ENCODE results near the gene CAMK1D. TPM values are rescaled to one million over a fixed set of nuclear protein-coding genes. Genes with fewer than 3 reads are reported as not detected.

The CAMK1D gene
- total RNA-seq, 1 experiment from 2014 or later = 10.2 TPM

- no peak for DNase-seq (ENCODE audit: low spot score)
- no peak for ATAC-seq
- CTCF ChIA-PET = interaction anchor here (1.5 kb wide), 1 partner anchor 100 kb away, joined by 5 read pairs; no protein-coding TSS in a partner anchor
- H3K27me3 Mint-ChIP-seq (ENCODE audit: low read depth) = no peaks in the 10 kb centered on the region
- H3K9me3 Mint-ChIP-seq = 0 out of 2 replicates have a peak, but pooled peaks cover under 1% of the 10 kb centered on the region
- H3K36me3 Mint-ChIP-seq = no peaks in the 10 kb centered on the region
- no peaks in the 10 kb centered on the region for H3K4me1 Mint-ChIP-seq
- POLR2A ChIA-PET = no interaction called here
- no peak overlapping the region for H3K4me3 Mint-ChIP-seq
- no peak for TF ChIP-seq ATF2 (CRISPR knock-in tag; IDR thresholded peaks at IDR 0.05; ENCODE audit: borderline replicate concordance, low read depth)
- TF ChIP-seq HMGA2 (CRISPR knock-in tag; IDR thresholded peaks at IDR 0.05) = no peak
- no peak for TF ChIP-seq TCF7 (CRISPR knock-in tag; IDR thresholded peaks at IDR 0.05; ENCODE audit: low read depth)
- TF ChIP-seq ZSCAN18 (CRISPR knock-in tag; IDR thresholded peaks at IDR 0.05) = no peak
- no peak for TF ChIP-seq SP1 (CRISPR knock-in tag; conservative IDR thresholded peaks at IDR 0.05)
- H3K27ac Mint-ChIP-seq = no peak overlapping the region; the same call in 1 of the 2 replicates
Measured at GRCh38 chr10:12556039-12556438, 206.7 kb downstream of the CAMK1D start.

GRCh38 chr10:12559578-12560178 is 210.3 kb downstream of the CAMK1D start:
- no peaks in the 10 kb centered on the region for H3K4me1 Mint-ChIP-seq
- DNase-seq (ENCODE audit: low spot score) (no peak), ATAC-seq (peak; percentile 32; the same call in 1 of the 2 replicates)
- H3K27me3 Mint-ChIP-seq (ENCODE audit: low read depth) = no peaks in the 10 kb centered on the region; the same call in 1 of the 2 replicates
- no peak overlapping the region for H3K4me3 Mint-ChIP-seq
- ChIA-PET CTCF (interaction anchor here (0.7 kb wide), 1 partner anchor 126 kb away, joined by 3 read pairs; no protein-coding TSS in a partner anchor), POLR2A (no interaction called here)
- TF ChIP-seq TCF7 (CRISPR knock-in tag; IDR thresholded peaks at IDR 0.05; ENCODE audit: low read depth) (no peak), CDX4 (CRISPR knock-in tag; IDR thresholded peaks at IDR 0.05; ENCODE audit: borderline replicate concordance) (no peak), NFE2L1 (CRISPR knock-in tag; IDR thresholded peaks at IDR 0.05) (no peak), HMGXB4 (CRISPR knock-in tag; IDR thresholded peaks at IDR 0.05) (no peak), ZNF416 (CRISPR knock-in tag; IDR thresholded peaks at IDR 0.05) (no peak), SOX15 (CRISPR knock-in tag; IDR thresholded peaks at IDR 0.05) (no peak), FOXJ3 (CRISPR knock-in tag; IDR thresholded peaks at IDR 0.05; ENCODE audit: borderline replicate concordance) (no peak)
- no peak overlapping the region for H3K27ac Mint-ChIP-seq
- no peaks in the 10 kb centered on the region for H3K9me3 Mint-ChIP-seq
- no peaks in the 10 kb centered on the region for H3K36me3 Mint-ChIP-seq

- DNase-seq (ENCODE audit: low spot score) (no peak), ATAC-seq (no peak)
- Mint-ChIP-seq H3K4me3 (no peak overlapping the region), H3K27me3 (ENCODE audit: low read depth) (no peaks in the 10 kb centered on the region; the same call in 1 of the 2 replicates), H3K9me3 (no peaks in the 10 kb centered on the region), H3K36me3 (no peaks in the 10 kb centered on the region), H3K27ac (no peak overlapping the region), H3K4me1 (no peaks in the 10 kb centered on the region)
- CTCF ChIA-PET = interaction anchor here (1.0 to 1.5 kb wide), 2 partner anchors 12 to 95 kb away, joined by 3 to 4 read pairs; no protein-coding TSS in a partner anchor
- POLR2A ChIA-PET = no interaction called here
- TF ChIP-seq ZNF512 (CRISPR knock-in tag; IDR thresholded peaks at IDR 0.05; ENCODE audit: borderline replicate concordance) = no peak
- no peak for TF ChIP-seq JAZF1 (CRISPR knock-in tag; IDR thresholded peaks at IDR 0.05)
- TF ChIP-seq ATF1 (CRISPR knock-in tag; IDR thresholded peaks at IDR 0.05) = no peak
- no peak for TF ChIP-seq MAX (CRISPR knock-in tag; IDR thresholded peaks at IDR 0.05)
- no peak for TF ChIP-seq USF2 (CRISPR knock-in tag; IDR thresholded peaks at IDR 0.05)
- TF ChIP-seq ETV6 (CRISPR knock-in tag; IDR thresholded peaks at IDR 0.05) = no peak
- no peak for TF ChIP-seq IRF1 (CRISPR knock-in tag; IDR thresholded peaks at IDR 0.05)
- TF ChIP-seq RORB (CRISPR knock-in tag; IDR thresholded peaks at IDR 0.05) = no peak
- TF ChIP-seq JUN (CRISPR knock-in tag; IDR thresholded peaks at IDR 0.05) = no peak
- TF ChIP-seq TEAD1 (CRISPR knock-in tag; IDR thresholded peaks at IDR 0.05) = no peak
- no peak for TF ChIP-seq FOXP1 (CRISPR knock-in tag; IDR thresholded peaks at IDR 0.05; ENCODE audit: borderline replicate concordance)
- no peak for TF ChIP-seq GRHL2 (CRISPR knock-in tag; IDR thresholded peaks at IDR 0.05; ENCODE audit: insufficient replicate concordance, severe bottlenecking)
Measured at GRCh38 chr10:12561307-12561706, 212.0 kb downstream of the CAMK1D start.

Data from WTC11 (cell line).